ENCODE results near the gene METAP2. TPM values are rescaled to one million over a fixed set of nuclear protein-coding genes. Genes with fewer than 3 reads are reported as not detected.

METAP2 gene
- total RNA-seq, 1 donor from 2014 or later: 20.6 TPM

DNA sequence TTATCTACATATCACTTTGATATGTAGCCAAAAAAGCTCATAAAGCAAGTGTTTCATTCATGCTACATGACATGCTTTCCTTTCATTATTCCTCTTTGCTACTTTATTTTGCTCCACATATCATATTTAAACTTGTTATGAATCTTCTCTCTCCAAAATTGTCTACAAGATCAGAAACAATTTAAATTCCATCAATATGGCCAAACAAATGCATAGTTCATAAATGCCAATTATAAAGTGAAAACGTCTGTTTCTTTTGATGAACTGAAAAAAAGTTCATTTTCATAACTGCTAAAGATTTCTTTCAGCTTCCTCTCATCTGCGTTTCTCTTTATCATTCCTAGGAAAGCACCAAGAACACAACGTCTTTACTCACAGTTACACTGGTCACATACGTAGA lies 54.5 kb downstream of the METAP2 start:
- Histone ChIP-seq H3K9me3 (no peaks in the 10 kb centered on the region), H3K4me3 (no peak overlapping the region), H3K36me3 (no peaks in the 10 kb centered on the region), H3K27ac (no peak overlapping the region), H3K4me1 (no peaks in the 10 kb centered on the region), H3K27me3 (no peaks in the 10 kb centered on the region)
- no peak for DNase-seq (ENCODE audit: low spot score in 2 of 2)
- TF ChIP-seq, protein P1, sequence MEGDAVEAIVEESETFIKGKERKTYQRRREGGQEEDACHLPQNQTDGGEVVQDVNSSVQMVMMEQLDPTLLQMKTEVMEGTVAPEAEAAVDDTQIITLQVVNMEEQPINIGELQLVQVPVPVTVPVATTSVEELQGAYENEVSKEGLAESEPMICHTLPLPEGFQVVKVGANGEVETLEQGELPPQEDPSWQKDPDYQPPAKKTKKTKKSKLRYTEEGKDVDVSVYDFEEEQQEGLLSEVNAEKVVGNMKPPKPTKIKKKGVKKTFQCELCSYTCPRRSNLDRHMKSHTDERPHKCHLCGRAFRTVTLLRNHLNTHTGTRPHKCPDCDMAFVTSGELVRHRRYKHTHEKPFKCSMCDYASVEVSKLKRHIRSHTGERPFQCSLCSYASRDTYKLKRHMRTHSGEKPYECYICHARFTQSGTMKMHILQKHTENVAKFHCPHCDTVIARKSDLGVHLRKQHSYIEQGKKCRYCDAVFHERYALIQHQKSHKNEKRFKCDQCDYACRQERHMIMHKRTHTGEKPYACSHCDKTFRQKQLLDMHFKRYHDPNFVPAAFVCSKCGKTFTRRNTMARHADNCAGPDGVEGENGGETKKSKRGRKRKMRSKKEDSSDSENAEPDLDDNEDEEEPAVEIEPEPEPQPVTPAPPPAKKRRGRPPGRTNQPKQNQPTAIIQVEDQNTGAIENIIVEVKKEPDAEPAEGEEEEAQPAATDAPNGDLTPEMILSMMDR (IDR thresholded peaks at IDR 0.05): no peak
- intact Hi-C loops (cut with DNase I): no loop called here

- H3K9me3 ChIP-seq: no peaks in the 10 kb centered on the region
- intact Hi-C loops (cut with DNase I): loop anchor here (5.0 to 10.0 kb wide), 4 partner anchors 177 to 455 kb away; partner anchors contain the start of gene NR2C1
- no peaks in the 10 kb centered on the region for H3K36me3 ChIP-seq
- no peak overlapping the region for H3K4me3 ChIP-seq
- TF ChIP-seq, protein P1 (IDR thresholded peaks at IDR 0.05): no peak
- H3K4me1 ChIP-seq: no peaks in the 10 kb centered on the region
- DNase-seq (ENCODE audit: low spot score in 2 of 2): no peak
- no peaks in the 10 kb centered on the region for H3K27me3 ChIP-seq
- no peak overlapping the region for H3K27ac ChIP-seq
Observed at GRCh38 chr12:95529693-95530225, 55.8 kb downstream of the METAP2 start.

DNA sequence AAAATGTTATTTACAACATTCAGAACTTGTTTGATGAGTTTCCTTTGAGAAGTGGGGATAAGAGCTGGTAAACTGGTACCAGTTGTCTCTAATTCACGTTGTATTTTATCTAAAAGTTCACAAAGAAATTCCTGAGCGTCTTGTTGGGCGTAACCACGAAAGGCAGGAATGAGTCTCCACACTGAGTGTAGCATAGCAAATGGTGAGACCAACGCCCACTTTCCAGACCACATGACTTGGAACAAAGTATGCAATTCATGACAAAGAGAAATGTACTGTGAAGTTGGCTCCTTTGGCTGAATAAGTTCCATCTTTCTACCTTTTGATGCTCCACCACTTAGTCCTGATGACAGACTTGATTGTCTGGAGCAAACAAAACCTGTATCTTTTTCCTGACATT lies 58.9 kb downstream of the METAP2 start:
- TF ChIP-seq, protein P1 (IDR thresholded peaks at IDR 0.05): no peak
- intact Hi-C loops (cut with DNase I): loop anchor here (5.0 to 10.0 kb wide), 4 partner anchors 181 to 458 kb away; partner anchors contain the start of gene NR2C1

GRCh38 chr12:95533985-95534384 lies 60.0 kb downstream of the METAP2 start:
- intact Hi-C loops (cut with DNase I): loop anchor here (5.0 to 10.0 kb wide), 4 partner anchors 182 to 459 kb away; partner anchors contain the start of gene NR2C1
- no peaks in the 10 kb centered on the region for H3K27me3 ChIP-seq
- H3K9me3 ChIP-seq: no peaks in the 10 kb centered on the region
- no peaks in the 10 kb centered on the region for H3K36me3 ChIP-seq
- no peak overlapping the region for H3K4me3 ChIP-seq
- TF ChIP-seq, protein P1 (IDR thresholded peaks at IDR 0.05): no peak
- no peak for DNase-seq (ENCODE audit: low spot score in 2 of 2)
- no peak overlapping the region for H3K27ac ChIP-seq
- no peaks in the 10 kb centered on the region for H3K4me1 ChIP-seq

More for the DNA sequence above, 58.9 kb downstream of the METAP2 start:
- H3K9me3 ChIP-seq: no peaks in the 10 kb centered on the region
- no peak for DNase-seq (ENCODE audit: low spot score in 2 of 2)
- no peak overlapping the region for H3K4me3 ChIP-seq
- H3K27me3 ChIP-seq: no peaks in the 10 kb centered on the region
- no peaks in the 10 kb centered on the region for H3K4me1 ChIP-seq
- H3K36me3 ChIP-seq: no peaks in the 10 kb centered on the region
- no peak overlapping the region for H3K27ac ChIP-seq

GRCh38 chr12:95538006-95538405 lies 64.1 kb downstream of the METAP2 start:
- no peaks in the 10 kb centered on the region for H3K27me3 ChIP-seq
- intact Hi-C loops (cut with DNase I): loop anchor here (10.0 kb wide), 1 partner anchor 463 kb away; the partner anchor contains the start of gene NR2C1
- no peak overlapping the region for H3K4me3 ChIP-seq
- no peak for DNase-seq (ENCODE audit: low spot score in 2 of 2)
- no peaks in the 10 kb centered on the region for H3K9me3 ChIP-seq
- no peaks in the 10 kb centered on the region for H3K36me3 ChIP-seq
- H3K4me1 ChIP-seq: no peaks in the 10 kb centered on the region
- H3K27ac ChIP-seq: no peak overlapping the region
- TF ChIP-seq, protein P1 (IDR thresholded peaks at IDR 0.05): no peak

Measured in ascending aorta (tissue), 2 donors.